HG03575 (cell line): ENCODE measurements around the gene ASTN2.

Experiments used
- ATAC-seq: cut with Tn5 transposase; IDR thresholded peaks from one replicate; pipeline ENCODE4 v1.9.1; 2021; ENCODE audit not compliant: unreplicated experiment, insufficient number of reproducible peaks, low FRiP score; ENCODE audit errors: extremely low read depth

The ASTN2 gene

GRCh38 chr9:117151716-117152115, 263.1 kb downstream of the ASTN2 start:
- ATAC-seq: no peak

GRCh38 chr9:117149996-117150395, 264.9 kb downstream of the ASTN2 start:
- no peak for ATAC-seq

DNA sequence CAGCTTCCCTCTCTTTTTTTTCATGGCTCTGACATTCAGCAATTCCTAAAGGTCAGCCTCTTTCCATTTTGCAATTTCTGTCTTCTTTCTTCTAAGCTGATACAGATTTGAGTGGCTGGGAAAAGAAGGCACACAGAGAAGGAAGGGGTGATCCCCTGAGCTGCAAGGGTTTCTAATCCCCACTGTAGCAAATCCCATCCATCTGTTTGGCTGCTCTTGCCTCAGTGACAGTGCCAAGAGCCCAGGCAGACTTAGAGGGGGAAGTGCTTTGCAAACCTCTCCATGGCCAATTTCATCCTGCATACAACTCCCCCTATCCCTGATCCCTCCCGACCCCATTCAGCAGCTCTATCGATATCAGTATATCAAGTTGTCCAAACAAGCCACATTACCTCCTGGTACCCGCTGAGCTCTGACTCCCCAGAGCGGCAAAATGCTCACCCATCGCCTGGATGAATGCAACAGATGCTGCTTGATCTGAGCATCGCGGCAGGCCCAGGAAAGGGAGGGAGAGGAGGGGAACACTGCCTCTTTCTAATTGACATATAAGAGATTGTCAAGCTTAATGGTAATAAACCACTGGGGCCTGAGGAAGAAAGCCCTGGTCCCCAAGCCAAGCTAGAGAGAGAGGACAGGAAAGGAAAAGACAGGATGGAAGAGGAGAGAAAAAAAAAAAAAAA, 268.9 kb downstream of the ASTN2 start:
- ATAC-seq: no peak

- ATAC-seq: no peak
These were observed 269.8 kb downstream of the ASTN2 start for GRCh38 chr9:117145081-117145480.

DNA sequence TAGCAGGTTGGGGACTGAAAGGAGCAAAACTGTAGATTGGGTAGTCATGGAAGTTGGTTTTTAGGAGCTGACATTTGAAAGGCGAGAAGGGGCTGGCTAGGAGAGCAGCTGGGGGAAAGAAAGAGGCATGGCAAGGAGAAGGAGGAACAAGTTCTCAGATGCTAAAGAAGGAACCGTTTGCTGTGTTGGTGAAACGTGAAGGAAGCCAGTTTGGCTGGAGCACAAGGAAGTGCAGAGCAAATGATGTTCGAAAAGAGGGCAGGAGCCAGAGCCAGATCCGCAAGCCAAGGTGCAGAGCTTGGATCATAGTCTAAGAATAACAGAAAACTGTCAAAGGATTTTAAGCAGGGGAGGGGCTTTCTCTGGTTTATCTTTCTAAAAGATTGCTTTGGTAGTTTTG, 276.6 kb downstream of the ASTN2 start:
- no peak for ATAC-seq

- no peak for ATAC-seq
These were observed 278.4 kb downstream of the ASTN2 start for GRCh38 chr9:117136461-117136860.

DNA sequence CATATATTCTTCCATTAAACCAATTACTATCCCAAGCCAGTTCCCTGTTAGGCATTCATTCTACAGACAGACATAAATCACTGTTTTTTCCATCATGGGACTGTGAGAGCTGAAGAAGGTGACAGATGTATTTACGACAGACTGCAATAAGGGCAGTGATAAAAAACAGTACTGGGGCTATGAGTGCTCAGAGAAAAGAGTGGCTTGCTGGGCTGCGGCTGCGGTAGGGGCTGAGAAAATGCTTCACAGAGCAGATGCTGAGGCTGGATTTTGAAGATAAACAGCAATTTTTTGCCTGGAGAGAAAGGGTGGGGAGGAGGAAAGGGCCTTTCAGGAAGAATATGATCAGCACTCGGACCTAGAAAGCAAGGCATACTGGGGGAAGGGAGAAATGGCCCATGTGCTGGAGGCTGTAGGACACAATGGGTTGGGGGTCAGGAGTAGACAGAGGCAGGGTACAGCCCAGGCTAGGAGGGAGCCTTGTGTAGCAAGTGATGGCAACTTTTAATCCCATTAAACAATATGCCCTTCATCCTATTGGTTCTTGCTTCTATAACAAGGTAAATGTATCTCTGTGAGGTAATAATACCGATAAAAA, 279.3 kb downstream of the ASTN2 start:
- ATAC-seq: no peak

DNA sequence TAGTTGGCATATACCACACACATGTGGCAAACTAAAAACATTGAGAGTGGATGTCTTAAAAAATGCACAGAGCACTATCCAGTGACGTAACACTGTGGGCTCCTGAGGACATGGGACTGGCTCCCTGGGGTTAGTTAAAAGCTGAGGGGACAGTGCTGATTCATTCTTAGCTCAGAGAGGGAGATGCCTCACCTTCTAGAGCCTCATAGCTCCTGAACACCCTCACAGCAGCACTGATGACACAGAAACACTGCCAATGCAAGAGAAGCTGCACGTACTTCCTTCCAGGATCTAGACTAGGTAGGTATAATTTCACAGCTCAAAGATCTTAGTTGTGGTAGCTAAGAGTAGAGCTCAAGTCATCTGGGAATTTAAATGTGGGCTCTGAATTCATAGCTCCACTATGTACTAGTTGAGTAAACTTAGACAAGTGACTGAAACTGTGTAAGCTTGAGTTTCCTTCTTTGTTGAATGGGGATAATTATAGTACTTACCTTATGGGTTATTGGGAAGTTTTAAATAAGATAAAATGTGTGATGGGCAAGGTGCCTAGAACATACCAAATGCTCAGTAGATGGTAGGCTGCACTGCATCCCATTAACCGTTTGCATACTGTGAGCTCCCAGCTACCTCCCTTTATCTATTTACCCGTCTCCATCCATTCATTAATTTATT, 279.9 kb downstream of the ASTN2 start:
- no peak for ATAC-seq

GRCh38 chr9:117126871-117127270, 288.0 kb downstream of the ASTN2 start:
- no peak for ATAC-seq

DNA sequence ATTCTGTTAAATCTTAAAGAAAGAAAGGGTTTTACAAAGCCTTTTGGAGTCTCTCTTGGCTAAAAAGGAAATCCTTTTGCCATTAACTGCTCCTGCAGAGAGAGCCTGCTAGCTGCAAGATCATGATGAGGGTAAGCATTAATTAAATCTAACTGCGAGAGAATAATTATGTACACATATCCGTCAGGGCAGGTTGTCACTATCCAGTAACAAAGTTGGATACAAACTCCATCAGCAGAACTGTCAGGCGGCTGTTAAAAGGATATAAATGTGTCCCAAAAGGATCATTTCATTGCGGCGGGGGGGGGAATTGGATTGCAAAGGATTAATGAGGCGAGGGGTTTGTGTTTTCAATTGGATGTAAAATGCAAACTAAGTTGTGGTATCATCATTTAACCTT, 289.3 kb downstream of the ASTN2 start:
- no peak for ATAC-seq

GRCh38 chr9:117123729-117124128, 291.1 kb downstream of the ASTN2 start:
- no peak for ATAC-seq

DNA sequence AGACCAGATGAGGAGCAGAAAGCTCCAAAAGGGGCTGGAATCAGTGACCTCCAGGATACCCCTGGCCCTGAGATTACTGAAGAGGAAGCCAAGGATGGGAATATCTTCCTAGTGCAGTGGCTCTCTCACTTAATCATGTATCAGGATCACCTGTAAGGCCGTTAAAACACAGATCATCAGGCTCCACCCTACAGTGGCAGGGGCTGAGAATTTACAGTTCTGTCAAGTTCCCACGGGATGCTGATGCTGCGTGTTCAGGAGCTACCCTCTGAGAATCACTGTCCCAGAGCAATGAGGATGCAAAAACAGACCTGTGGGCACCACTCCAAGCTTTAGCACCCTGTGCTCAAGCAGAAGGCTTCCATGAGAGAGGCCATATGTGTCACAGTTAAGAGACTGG, 291.9 kb downstream of the ASTN2 start:
- ATAC-seq: no peak

DNA sequence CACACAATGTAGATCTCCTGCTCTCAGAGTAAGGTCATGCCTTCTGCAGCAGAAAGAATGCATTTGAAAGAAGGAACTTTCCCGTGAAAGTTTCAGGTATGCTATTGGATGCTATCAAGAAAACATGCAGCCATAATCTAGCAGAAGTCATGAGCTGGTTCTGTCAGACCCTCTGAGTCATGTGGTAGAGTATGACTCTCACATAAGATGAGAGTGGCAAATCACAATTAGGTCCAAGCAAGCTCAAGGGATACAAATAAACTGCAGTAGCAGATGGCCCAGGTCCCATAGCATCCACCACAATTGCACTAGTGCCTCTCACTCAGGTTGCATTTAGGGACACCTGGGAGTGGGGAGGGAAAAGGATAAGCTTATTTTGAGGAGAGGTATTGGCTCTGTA, 292.8 kb downstream of the ASTN2 start:
- no peak for ATAC-seq

- ATAC-seq: no peak
These were observed 293.5 kb downstream of the ASTN2 start for GRCh38 chr9:117121316-117121715.

GRCh38 chr9:117120061-117120460, 294.8 kb downstream of the ASTN2 start:
- no peak for ATAC-seq

DNA sequence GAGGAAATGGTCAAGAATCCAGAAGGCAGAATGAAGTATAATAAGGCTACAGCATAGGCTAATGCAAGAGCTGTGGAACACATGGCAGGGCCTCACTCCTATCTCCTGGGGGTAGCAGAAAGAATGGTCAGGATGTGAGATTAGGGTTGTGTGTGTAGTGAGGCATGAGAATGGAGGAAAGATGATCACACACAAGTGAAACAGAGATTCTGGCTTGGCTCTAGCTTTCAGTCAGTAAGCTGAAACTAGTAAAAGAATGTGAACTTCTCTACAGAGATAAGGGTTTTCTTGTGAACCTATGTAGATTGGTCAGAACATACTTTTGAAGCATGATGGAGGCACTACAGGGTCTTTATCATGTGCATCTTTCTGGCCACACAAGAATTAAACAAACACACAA, 298.8 kb downstream of the ASTN2 start:
- ATAC-seq: peak; percentile 66

DNA sequence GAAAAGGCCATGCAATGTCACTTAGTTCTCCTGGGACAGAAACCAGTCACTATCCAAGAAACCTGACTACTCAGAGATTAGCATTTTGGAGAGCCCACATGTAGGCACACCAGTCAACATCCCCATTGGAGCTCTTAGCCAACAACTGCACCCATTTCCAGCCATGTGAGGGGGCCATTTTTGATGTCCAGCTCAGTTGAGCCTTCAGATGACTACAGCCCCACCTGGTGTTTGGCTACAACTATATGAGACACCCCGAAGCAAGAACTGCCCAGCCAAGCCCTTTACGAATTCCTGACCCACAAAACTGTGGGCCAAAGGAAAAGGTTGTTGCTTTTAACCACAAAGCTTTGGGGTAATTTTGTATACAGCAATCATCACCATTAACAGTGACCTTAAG, 300.1 kb downstream of the ASTN2 start:
- no peak for ATAC-seq

DNA sequence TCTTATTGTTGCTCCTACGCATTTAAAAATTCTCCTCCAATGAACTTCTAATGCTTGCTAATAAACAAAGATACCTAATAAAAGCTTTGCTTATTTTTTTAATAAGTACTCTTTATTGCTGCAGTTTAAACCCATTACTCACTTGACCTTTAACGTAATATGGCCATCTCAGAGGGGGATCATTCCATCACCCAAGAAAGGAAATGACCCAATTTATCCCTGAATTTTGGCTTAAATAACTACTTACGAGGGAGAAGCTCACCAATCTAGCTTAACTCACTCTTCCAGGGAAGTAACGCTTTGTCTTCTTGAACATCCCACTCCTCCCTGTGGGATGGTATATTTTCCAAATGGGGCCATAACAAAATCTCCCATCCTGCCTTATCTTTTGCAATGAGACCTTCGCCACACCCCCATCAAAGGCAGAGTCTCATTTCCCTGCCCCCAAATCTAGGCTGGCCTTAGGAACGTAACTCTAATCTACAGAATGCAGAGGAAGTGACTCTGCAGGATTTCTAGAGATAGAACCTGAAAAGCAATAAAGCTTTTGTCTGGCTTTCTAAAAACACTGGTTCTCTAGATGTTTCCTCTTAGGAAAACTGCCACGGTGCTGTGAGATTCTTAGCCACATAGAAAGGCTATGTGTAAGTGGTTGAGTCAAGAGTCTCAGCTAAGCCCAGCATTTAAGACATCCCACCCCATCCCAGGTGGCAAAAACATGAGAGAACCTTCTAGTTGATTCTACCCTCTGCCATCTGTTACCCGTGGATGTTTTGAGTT, 310.0 kb downstream of the ASTN2 start:
- ATAC-seq: no peak

DNA sequence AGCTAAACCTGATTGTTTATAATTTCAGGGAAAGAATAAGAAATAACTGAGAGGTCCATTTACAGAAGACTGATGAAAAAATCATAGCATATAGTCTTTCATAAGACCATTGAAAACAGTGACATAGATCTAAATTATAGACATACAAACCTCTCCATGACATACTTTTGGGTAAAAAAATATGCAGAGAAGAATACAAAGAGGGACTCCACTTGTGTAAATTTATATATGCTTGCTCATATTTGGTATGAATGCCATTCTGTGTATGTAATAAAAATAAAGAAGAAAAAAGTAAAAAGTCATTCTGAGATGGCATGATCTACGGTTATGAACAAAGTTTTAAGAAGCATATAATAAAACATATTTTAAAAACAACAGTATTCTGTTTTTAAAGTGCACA, 310.7 kb downstream of the ASTN2 start:
- ATAC-seq: no peak
